Activated naive CD4-positive, alpha-beta T cell treated with anti-CD3 and anti-CD28 coated beads for 36 hours (primary cell): ENCODE results near the gene TMEM87B. TPM values are rescaled to one million over a fixed set of nuclear protein-coding genes. Genes with fewer than 3 reads are reported as not detected.
"Not testable (repeated sequence)": the region's sequence is repeated elsewhere in the genome, so short reads cannot be mapped to it uniquely, and the experiment has no call there.

Experiments
- CTCF ChIA-PET: fragments of 350-600 bp; sonication (Branson Sonifier 250); formaldehyde crosslinking; loops from one replicate; lab custom pipeline; 2021; ENCODE audit warnings: antibody characterized with exemption; lab: Charles Lee
- DNase-seq: peaks from one replicate; pipeline ENCODE4 v3.0.0-alpha.2; 2020
- H3K27ac Mint-ChIP-seq: one replicate; pipeline ENCODE4 v1.8.0; 2021; ENCODE audit warnings: mild to moderate bottlenecking, mixed read lengths
- H3K27me3 Mint-ChIP-seq: one replicate; pipeline ENCODE4 v1.8.0; 2021; ENCODE audit warnings: low read depth, mixed read lengths
- H3K36me3 Mint-ChIP-seq: one replicate; pipeline ENCODE4 v1.8.0; 2021; ENCODE audit warnings: low read depth, mixed read lengths
- H3K4me1 Mint-ChIP-seq: one replicate; pipeline ENCODE4 v1.8.0; 2021; ENCODE audit warnings: low read depth, mixed read lengths
- H3K4me3 Mint-ChIP-seq: one replicate; pipeline ENCODE4 v1.8.0; 2021; ENCODE audit warnings: mild to moderate bottlenecking, moderate library complexity, mixed read lengths
- H3K9me3 Mint-ChIP-seq: one replicate; pipeline ENCODE4 v1.8.0; 2021; ENCODE audit warnings: mixed read lengths
- intact Hi-C: fragments of 100-400 bp; cut with micrococcal nuclease; formaldehyde crosslinking; loops from one replicate; pipeline ENCODE4 v1.15.1; 2023
- total RNA-seq, 2 experiments: library from RNA; stranded (reverse); gene quantifications; one replicate each; pipeline ENCODE4 v1.2.3, GENCODE V29; 2021

TMEM87B gene
- total RNA-seq, 2 experiments from 2014 or later, result 10.5 to 12.0 TPM

DNA sequence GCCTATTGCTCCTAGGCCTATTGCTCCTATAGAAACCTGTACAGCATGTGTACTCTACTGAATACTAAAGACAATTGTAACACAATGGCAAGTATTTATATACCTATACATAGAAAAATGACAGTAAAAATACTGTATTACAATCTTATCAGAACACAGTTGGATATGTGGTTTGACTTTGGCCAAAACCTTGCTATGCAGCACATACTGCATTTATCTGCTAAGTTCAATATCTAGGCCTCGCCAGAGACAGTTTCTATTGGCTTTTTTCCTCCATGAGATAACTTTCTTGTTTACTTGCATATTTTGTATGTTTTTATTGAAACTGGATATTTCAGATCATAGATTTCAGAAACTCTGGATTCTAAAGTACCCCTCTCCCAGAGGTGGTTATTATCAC is 19.3 kb upstream of the TMEM87B start:
- Mint-ChIP-seq H3K27ac (no peak overlapping the region), H3K36me3 (no peaks in the 10 kb centered on the region)
- CTCF ChIA-PET, result interaction anchor here (0.6 kb wide), 1 partner anchor 9 kb away, joined by 3 read pairs; no protein-coding TSS in a partner anchor

DNA sequence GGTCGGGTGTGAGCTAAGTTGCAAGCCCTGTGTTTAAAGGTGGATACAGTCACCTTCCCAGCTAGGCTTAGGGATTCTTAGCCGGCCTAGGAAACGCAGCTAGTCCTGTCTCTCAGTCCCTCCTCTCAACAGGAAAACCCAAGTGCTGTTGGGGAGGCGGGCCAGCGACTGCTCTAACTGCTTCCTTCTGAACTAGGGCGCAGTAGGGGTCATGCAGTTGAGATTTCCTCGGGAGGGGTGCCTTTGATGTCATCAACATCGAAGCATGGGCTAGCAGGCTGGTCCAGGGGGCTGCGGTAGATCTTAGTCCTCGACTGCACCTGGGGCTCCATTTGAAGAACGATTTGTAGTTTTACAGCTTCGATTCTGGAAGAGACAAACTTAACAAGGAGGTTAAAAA is 15.5 kb upstream of the TMEM87B start:
- not testable (repeated sequence) for H3K27ac Mint-ChIP-seq

More for the DNA sequence above, 19.3 kb upstream of the TMEM87B start:
- Mint-ChIP-seq H3K4me3 (no peak overlapping the region), H3K4me1 (peaks cover 6% of the 10 kb centered on the region), H3K27me3 (peaks cover 2% of the 10 kb centered on the region), H3K9me3 (peaks cover 8% of the 10 kb centered on the region)
- no peak for DNase-seq
- intact Hi-C loops, result no loop called here

DNA sequence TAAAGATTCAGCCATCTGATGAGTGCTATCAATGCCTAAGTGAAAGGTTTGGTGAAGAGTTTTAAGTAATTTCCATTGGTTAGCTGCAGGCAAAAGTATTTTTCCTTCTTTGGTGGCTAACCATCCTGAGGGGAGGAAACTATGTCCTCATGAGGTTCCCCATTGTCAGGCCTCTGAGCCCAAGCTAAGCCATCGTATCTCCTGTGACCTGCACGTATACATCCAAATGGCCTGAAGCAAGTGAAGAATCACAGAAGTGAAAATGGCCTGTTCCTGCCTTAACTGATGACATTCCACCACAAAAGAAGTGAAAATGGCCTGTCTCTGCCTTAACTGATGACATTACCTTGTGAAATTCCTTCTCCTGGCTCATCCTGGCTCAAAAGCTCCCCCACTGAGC is 15.0 kb upstream of the TMEM87B start:
- H3K9me3 Mint-ChIP-seq, H3K4me3 Mint-ChIP-seq, H3K27ac Mint-ChIP-seq, intact Hi-C loops, H3K4me1 Mint-ChIP-seq, H3K36me3 Mint-ChIP-seq, DNase-seq, H3K27me3 Mint-ChIP-seq: not testable (repeated sequence)
- CTCF ChIA-PET, result interaction anchor here (0.6 kb wide), 1 partner anchor 46 kb away, joined by 3 read pairs; no protein-coding TSS in a partner anchor

More for the DNA sequence above, 15.5 kb upstream of the TMEM87B start:
- H3K9me3 Mint-ChIP-seq, intact Hi-C loops, H3K36me3 Mint-ChIP-seq, H3K27me3 Mint-ChIP-seq, H3K4me3 Mint-ChIP-seq, H3K4me1 Mint-ChIP-seq, DNase-seq: not testable (repeated sequence)
- CTCF ChIA-PET, result interaction anchor here (0.6 kb wide), 1 partner anchor 45 kb away, joined by 3 read pairs; no protein-coding TSS in a partner anchor

DNA sequence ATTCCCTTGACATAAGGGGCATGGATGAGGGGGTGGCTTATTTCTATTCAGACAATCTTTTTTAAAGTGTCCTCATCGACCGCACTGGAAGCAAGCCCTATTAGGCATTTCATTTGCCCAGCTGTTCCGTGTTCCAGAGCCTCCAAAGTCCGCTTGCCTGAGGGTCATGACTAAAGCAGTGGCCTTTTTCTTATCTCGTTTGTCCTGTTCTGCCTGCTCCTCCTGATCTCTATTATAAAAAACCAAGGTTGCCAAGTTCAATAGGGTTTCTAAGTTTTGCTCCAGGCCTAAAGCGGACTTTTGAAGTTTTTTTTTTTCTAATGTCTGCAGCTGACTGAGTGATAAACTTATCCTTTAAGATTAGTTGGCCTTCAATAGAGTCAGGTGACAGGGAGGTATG is 13.6 kb upstream of the TMEM87B start:
- H3K4me3 Mint-ChIP-seq, H3K9me3 Mint-ChIP-seq, H3K36me3 Mint-ChIP-seq, H3K27me3 Mint-ChIP-seq, CTCF ChIA-PET, DNase-seq, H3K4me1 Mint-ChIP-seq, H3K27ac Mint-ChIP-seq, intact Hi-C loops: not testable (repeated sequence)

DNA sequence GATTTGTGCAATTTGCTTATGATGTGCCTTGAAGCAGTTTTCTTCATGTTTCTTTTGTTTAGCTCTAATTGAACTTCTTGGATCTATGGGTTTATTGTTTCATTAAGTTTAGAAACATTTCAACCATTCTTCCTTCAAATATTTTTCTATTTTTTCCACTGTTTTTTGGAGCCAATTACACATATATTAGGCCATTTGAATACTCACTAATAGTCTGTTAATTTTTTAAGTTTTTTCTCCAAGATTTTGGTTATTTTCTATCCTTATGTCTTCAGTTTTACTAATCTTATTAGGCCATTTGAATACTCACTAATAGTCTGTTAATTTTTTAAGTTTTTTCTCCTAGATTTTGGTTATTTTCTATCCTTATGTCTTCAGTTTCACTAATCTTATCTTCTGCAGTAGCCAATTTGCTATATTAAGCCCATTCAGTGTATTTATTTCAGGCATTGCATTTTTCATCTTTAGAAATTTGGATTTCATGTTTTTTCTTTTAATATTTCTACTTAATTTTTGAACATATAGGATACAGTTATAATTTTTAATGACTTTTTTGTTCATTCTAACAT is 9.5 kb upstream of the TMEM87B start:
- CTCF ChIA-PET, result no interaction called here
- Mint-ChIP-seq H3K9me3 (no peaks in the 10 kb centered on the region), H3K4me3 (no peak overlapping the region)

DNA sequence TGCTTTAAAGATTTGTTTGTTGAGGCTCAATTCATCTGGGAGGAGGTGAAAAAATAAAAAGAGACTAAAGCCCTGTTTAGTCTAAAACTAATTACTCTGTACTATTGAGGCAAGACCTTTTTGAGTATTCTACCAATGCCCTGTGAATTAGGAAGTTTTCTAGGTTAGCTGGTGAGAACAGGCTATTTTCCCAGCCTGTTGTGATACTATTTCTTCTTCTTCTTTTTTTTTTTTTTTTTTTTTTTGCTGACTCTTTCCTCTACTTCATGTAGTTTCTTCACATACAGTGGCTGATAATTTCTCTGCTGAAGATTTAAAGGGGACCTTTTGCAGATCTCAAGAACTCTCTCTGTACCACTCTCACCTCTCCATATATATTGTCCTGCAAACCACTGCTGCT is 8.8 kb upstream of the TMEM87B start:
- Mint-ChIP-seq H3K27me3 (no peaks in the 10 kb centered on the region), H3K36me3 (no peaks in the 10 kb centered on the region), H3K4me1 (no peaks in the 10 kb centered on the region), H3K9me3 (no peaks in the 10 kb centered on the region), H3K27ac (no peak overlapping the region), H3K4me3 (no peak overlapping the region)
- CTCF ChIA-PET, result no interaction called here
- no peak for DNase-seq
- intact Hi-C loops, result no loop called here

More for the DNA sequence above, 9.5 kb upstream of the TMEM87B start:
- intact Hi-C loops, result no loop called here
- DNase-seq, result no peak
- no peak overlapping the region for H3K27ac Mint-ChIP-seq
- no peaks in the 10 kb centered on the region for H3K4me1 Mint-ChIP-seq
- H3K36me3 Mint-ChIP-seq, result no peaks in the 10 kb centered on the region
- H3K27me3 Mint-ChIP-seq, result no peaks in the 10 kb centered on the region

DNA sequence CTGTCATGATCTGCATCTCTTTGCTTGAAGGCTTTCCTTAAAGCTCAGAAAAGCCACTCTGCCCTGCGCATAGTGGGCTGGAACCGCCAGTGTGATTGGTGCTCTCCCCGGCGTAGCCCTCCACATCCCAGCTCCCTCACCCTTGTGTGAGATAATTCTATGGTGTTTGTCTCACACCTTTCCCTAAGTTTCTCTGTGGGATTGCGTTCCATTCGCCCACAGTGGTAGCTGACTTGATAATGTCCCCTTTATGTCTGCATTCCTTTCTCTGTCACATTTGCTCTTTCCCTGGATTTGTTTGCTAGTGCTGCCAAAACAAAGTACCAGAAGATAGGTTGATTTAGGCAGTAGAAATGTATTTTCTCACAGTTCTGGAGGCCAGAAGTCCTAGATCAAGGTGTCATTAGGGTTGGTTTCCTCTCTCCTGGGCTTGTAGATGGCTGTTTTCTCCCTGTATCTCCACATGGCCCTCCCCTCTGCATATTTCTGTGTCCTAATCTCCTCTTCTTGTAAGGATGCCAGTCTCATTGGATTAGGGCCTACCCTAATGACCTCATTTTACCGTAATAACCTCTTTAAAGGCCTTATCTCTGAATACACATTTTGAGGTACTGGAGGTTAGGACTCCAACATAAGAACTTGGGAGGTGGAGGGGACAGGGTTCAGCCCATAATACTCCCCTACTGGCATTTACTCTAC is 7.4 kb upstream of the TMEM87B start:
- intact Hi-C loops, result loop anchor here (1.0 kb wide), 2 partner anchors 149 to 160 kb away; partner anchors contain the start of gene MERTK
- no peaks in the 10 kb centered on the region for H3K36me3 Mint-ChIP-seq
- no peak overlapping the region for H3K4me3 Mint-ChIP-seq
- no peak for DNase-seq
- CTCF ChIA-PET, result interaction anchor here (0.6 to 1.5 kb wide), 6 partner anchors 61 to 164 kb away, joined by 3 to 15 read pairs (median 3); partner anchors contain the start of gene ANAPC1
- no peaks in the 10 kb centered on the region for H3K4me1 Mint-ChIP-seq
- no peak overlapping the region for H3K27ac Mint-ChIP-seq
- no peaks in the 10 kb centered on the region for H3K27me3 Mint-ChIP-seq
- H3K9me3 Mint-ChIP-seq, result no peaks in the 10 kb centered on the region

DNA sequence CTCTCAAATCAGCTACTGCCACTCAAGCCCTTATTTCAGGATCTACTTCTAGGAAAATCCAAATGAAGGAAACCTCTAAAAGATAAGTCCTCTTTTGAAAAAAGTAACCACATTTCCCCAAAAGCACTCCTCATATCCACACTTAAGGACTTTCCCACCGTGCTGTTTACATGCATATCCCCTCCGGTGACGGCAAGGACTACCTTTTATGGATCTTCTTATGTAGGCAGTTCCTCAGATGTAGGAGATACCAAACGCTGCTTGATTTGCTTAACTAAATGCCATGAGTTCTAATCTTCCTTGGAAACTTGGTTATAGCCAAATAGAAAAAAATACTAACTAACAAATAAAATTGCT is 6.9 kb upstream of the TMEM87B start:
- intact Hi-C loops, result loop anchor here (1.0 kb wide), 2 partner anchors 150 to 161 kb away; partner anchors contain the start of gene MERTK
- no peaks in the 10 kb centered on the region for H3K9me3 Mint-ChIP-seq
- CTCF ChIA-PET, result interaction anchor here (0.6 to 1.5 kb wide), 4 partner anchors 62 to 164 kb away, joined by 3 to 4 read pairs (median 3); partner anchors contain the start of gene ANAPC1
- no peaks in the 10 kb centered on the region for H3K36me3 Mint-ChIP-seq
- peaks cover 1% of the 10 kb centered on the region for H3K4me1 Mint-ChIP-seq
- no peak for DNase-seq
- no peak overlapping the region for H3K27ac Mint-ChIP-seq
- no peak overlapping the region for H3K4me3 Mint-ChIP-seq
- no peaks in the 10 kb centered on the region for H3K27me3 Mint-ChIP-seq

DNA sequence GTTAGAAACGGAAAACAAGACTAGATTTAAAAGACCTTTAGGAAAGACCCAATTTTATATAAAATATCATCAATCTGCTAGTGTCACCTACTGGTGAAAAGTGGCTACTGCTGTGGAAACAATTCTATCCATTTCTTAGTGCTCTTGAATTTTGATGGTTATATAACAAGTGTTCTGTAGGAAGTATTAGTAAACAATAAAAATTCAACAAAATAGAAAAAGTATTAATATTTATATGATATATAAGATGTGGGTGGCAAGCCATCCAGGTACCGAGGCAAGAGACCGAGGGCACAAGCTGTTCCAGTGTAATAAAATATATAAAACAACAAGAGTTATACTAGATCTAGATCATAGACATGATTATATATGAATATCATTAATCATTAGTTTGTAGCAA is 6.2 kb upstream of the TMEM87B start:
- H3K4me3 Mint-ChIP-seq, result no peak overlapping the region
- H3K27ac Mint-ChIP-seq, result no peak overlapping the region
- peak; percentile 54 for DNase-seq
- H3K27me3 Mint-ChIP-seq, result no peaks in the 10 kb centered on the region
- H3K36me3 Mint-ChIP-seq, result no peaks in the 10 kb centered on the region
- CTCF ChIA-PET, result interaction anchor here (0.7 to 3.8 kb wide), 4 partner anchors 109 to 161 kb away, joined by 3 to 23 read pairs (median 4); no protein-coding TSS in a partner anchor
- peaks cover 8% of the 10 kb centered on the region for H3K4me1 Mint-ChIP-seq
- H3K9me3 Mint-ChIP-seq, result no peaks in the 10 kb centered on the region
- intact Hi-C loops, result loop anchor here (1.0 kb wide), 2 partner anchors 151 to 162 kb away; partner anchors contain the start of gene MERTK

DNA sequence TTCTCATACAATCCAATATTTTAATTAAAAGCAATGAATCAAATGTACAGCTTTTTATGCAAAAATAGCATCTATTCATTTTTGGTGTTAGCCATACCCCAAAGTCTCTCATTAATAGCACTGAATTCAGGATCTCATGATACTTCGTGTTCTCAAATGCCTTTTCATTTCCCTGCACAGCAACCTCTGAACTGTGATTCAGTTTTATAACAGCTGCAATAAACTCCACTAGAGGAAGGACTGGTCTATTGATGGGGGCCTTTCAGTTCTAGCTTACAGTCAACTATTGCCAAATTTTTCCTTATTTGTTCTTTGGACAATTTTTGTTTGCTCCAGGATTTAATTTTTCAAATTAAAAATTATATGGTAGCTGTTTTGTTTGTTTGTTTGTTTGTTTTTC is 4.8 kb upstream of the TMEM87B start:
- no peaks in the 10 kb centered on the region for H3K9me3 Mint-ChIP-seq
- CTCF ChIA-PET, result interaction anchor here (0.8 to 3.8 kb wide), 7 partner anchors 13 to 167 kb away, joined by 3 to 23 read pairs (median 4); partner anchors contain the start of gene ANAPC1
- no peak overlapping the region for H3K27ac Mint-ChIP-seq
- intact Hi-C loops, result no loop called here
- peaks cover 9% of the 10 kb centered on the region for H3K4me1 Mint-ChIP-seq
- no peak for DNase-seq
- no peaks in the 10 kb centered on the region for H3K36me3 Mint-ChIP-seq
- no peak overlapping the region for H3K4me3 Mint-ChIP-seq
- no peaks in the 10 kb centered on the region for H3K27me3 Mint-ChIP-seq

DNA sequence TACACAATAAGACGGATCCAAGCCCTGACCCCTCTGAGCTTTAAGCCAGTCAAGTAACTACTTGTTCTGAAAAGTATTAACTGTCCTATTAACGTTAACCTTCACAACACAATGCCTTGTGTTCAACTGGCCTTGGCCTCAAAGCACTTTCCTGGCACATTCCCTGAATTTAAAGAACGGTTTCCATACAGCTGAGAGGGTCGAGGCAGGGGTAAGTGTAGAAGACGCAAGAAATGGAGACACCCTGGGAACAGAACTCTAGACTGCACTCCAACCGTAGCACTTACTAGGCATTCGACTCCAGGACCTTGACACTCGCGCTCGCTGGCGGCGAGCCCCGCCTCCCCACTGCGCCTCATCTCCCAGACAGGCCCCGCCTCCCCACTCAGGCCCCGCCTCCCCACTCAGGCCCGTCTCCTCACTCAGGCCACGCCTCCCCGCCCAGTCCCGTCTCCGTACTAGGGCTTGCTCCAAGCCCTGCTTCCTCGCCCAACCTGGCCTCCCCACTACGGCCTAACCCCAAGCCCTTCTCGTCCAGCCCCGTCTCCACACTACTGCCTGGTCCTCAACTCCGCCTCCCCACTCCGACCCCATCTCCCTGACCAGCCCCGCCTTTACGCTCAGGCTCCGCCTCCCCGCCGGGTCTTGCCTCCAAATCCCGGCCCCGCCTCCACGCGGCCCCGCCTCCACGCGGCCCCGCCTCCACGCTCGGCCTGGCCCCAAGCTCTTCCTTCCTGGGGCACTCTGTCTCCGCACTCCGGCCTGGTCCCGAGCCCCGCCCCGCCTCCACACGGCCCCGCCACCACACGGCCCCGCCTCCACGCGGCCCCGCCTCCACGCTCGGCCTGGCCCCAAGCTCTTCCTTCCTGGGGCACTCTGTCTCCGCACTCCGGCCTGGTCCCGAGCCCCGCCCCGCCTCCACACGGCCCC is 887 bp upstream of the TMEM87B start:
- no peaks in the 10 kb centered on the region for H3K9me3 Mint-ChIP-seq
- H3K27me3 Mint-ChIP-seq, result no peaks in the 10 kb centered on the region

More for the DNA sequence above, 887 bp upstream of the TMEM87B start:
- peak overlapping the region; percentile 97 for H3K4me3 Mint-ChIP-seq
- peaks cover 37% of the 10 kb centered on the region for H3K4me1 Mint-ChIP-seq
- CTCF ChIA-PET, result interaction anchor here (1.2 to 1.4 kb wide), 2 partner anchors 10 to 166 kb away, joined by 4 read pairs; no protein-coding TSS in a partner anchor
- peak; percentile 99 for DNase-seq
- intact Hi-C loops, result loop anchor here (2.0 kb wide), 6 partner anchors 169 to 933 kb away; partner anchors contain the start of genes ANAPC1, BCL2L11, CHCHD5 and POLR1B
- H3K27ac Mint-ChIP-seq, result peak overlapping the region; percentile 99
- peaks cover 11% of the 10 kb centered on the region for H3K36me3 Mint-ChIP-seq
